ENCODE data around the gene SH3GL1. TPM values are rescaled to one million over a fixed set of nuclear protein-coding genes. Genes with fewer than 3 reads are reported as not detected.

The SH3GL1 gene
- total RNA-seq, 4 donors from 2014 or later = 16.5 to 63.2 (median 34.2) TPM

GRCh38 chr19:4429256-4429655 is 28.9 kb upstream of the SH3GL1 start:
- Histone ChIP-seq H3K27me3 (no peaks in the 10 kb centered on the region), H3K27ac (no peak overlapping the region), H3K9me3 (no peaks in the 10 kb centered on the region), H3K4me3 (no peak overlapping the region), H3K4me1 (no peaks in the 10 kb centered on the region), H3K36me3 (peaks cover 0 to 5% (median 2%) of the 10 kb centered on the region in 4 donors)
- TF ChIP-seq CTCF (IDR thresholded peaks at IDR 0.05) (no peak), POLR2A (IDR thresholded peaks at IDR 0.05) (no peak), EP300 (IDR thresholded peaks at IDR 0.05; ENCODE audit: low read depth) (no peak), POLR2AphosphoS5 (IDR thresholded peaks at IDR 0.05) (no peak)
- in situ Hi-C loops (cut with MboI; ENCODE audit: low pct_ligation_motif_present in 1 of 4, low pct_unique_long_range_greater_than_20kb in 1 of 4, low sequenced_read_pairs in 3 of 4) = no loop called here
- no peak for DNase-seq
- intact Hi-C loops (cut with DNase I; ENCODE audit: low total_unique reads) = no loop called here
- WGBS, 2 donors (ENCODE audit: low coverage in 1 of 2) = 90 to 94% methylated on average over 2 to 16 of the region's 16 CpGs

GRCh38 chr19:4428326-4428975 is 28.1 kb upstream of the SH3GL1 start:
- 95% methylated on average over 20 of the region's 20 CpGs; no CpG with 5 or more reads in 1 of the 2 donors for WGBS, 2 donors (ENCODE audit: low coverage in 1 of 2)
- Histone ChIP-seq H3K4me3 (no peak overlapping the region), H3K27ac (no peak overlapping the region), H3K9me3 (no peaks in the 10 kb centered on the region), H3K27me3 (no peaks in the 10 kb centered on the region), H3K36me3 (peaks cover 0 to 5% (median 2%) of the 10 kb centered on the region in 4 donors), H3K4me1 (no peaks in the 10 kb centered on the region)
- TF ChIP-seq POLR2A (IDR thresholded peaks at IDR 0.05) (no peak), CTCF (IDR thresholded peaks at IDR 0.05) (no peak), POLR2AphosphoS5 (IDR thresholded peaks at IDR 0.05) (no peak), EP300 (IDR thresholded peaks at IDR 0.05; ENCODE audit: low read depth) (no peak)
- in situ Hi-C loops (cut with MboI; ENCODE audit: low pct_ligation_motif_present in 1 of 4, low pct_unique_long_range_greater_than_20kb in 1 of 4, low sequenced_read_pairs in 3 of 4) = no loop called here
- no peak for DNase-seq
- intact Hi-C loops (cut with DNase I; ENCODE audit: low total_unique reads) = no loop called here

- no peaks in the 10 kb centered on the region for H3K9me3 ChIP-seq
- in situ Hi-C loops (cut with MboI; ENCODE audit: low pct_ligation_motif_present in 1 of 4, low pct_unique_long_range_greater_than_20kb in 1 of 4, low sequenced_read_pairs in 3 of 4) (no loop called here), intact Hi-C loops (cut with DNase I; ENCODE audit: low total_unique reads) (no loop called here)
- H3K27me3 ChIP-seq = no peaks in the 10 kb centered on the region
- 90 to 100% methylated on average over 3 to 6 of the region's 6 CpGs for WGBS, 2 donors (ENCODE audit: low coverage in 1 of 2)
- DNase-seq = no peak
- TF ChIP-seq CTCF (IDR thresholded peaks at IDR 0.05) (no peak), EP300 (IDR thresholded peaks at IDR 0.05; ENCODE audit: low read depth) (no peak), POLR2AphosphoS5 (IDR thresholded peaks at IDR 0.05) (no peak), POLR2A (IDR thresholded peaks at IDR 0.05) (no peak)
- H3K4me1 ChIP-seq = no peaks in the 10 kb centered on the region
- no peak overlapping the region for H3K27ac ChIP-seq
- no peak overlapping the region for H3K4me3 ChIP-seq
- H3K36me3 ChIP-seq = no peaks in the 10 kb centered on the region
Observed at GRCh38 chr19:4425537-4425936, 25.2 kb upstream of the SH3GL1 start.

- Histone ChIP-seq H3K27ac (no peak overlapping the region), H3K4me3 (no peak overlapping the region), H3K4me1 (no peaks in the 10 kb centered on the region), H3K9me3 (no peaks in the 10 kb centered on the region), H3K36me3 (no peaks in the 10 kb centered on the region), H3K27me3 (no peaks in the 10 kb centered on the region)
- WGBS, 2 donors (ENCODE audit: low coverage in 1 of 2) = 91 to 96% methylated on average over 7 to 16 of the region's 16 CpGs
- no peak for DNase-seq
- intact Hi-C loops (cut with DNase I; ENCODE audit: low total_unique reads) (no loop called here), in situ Hi-C loops (cut with MboI; ENCODE audit: low pct_ligation_motif_present in 1 of 4, low pct_unique_long_range_greater_than_20kb in 1 of 4, low sequenced_read_pairs in 3 of 4) (no loop called here)
- no peak for TF ChIP-seq CTCF (IDR thresholded peaks at IDR 0.05)
- no peak for TF ChIP-seq EP300 (IDR thresholded peaks at IDR 0.05; ENCODE audit: low read depth)
- TF ChIP-seq POLR2A (IDR thresholded peaks at IDR 0.05) = no peak
- no peak for TF ChIP-seq POLR2AphosphoS5 (IDR thresholded peaks at IDR 0.05)
Observed at GRCh38 chr19:4423416-4424126, 23.2 kb upstream of the SH3GL1 start.
